Measurements from ENCODE around the gene UROC1. TPM values are rescaled to one million over a fixed set of nuclear protein-coding genes. Genes with fewer than 3 reads are reported as not detected.

UROC1 gene
- total RNA-seq, 1 donor from 2014 or later, result not detected

- H3K27me3 Mint-ChIP-seq, result no peaks in the 10 kb centered on the region
- H3K27ac Mint-ChIP-seq, result no peak overlapping the region
- CTCF ChIA-PET, result no interaction called here
Observed at GRCh38 chr3:126446791-126447190, 70.8 kb downstream of the UROC1 start.

GRCh38 chr3:126446301-126446700, 71.3 kb downstream of the UROC1 start:
- CTCF ChIA-PET, result no interaction called here
- POLR2A ChIA-PET, result no interaction called here
- peaks cover 67% of the 10 kb centered on the region for H3K36me3 Mint-ChIP-seq (ENCODE audit: low read depth)
- intact Hi-C loops (cut with micrococcal nuclease), result no loop called here
- H3K27me3 Mint-ChIP-seq, result no peaks in the 10 kb centered on the region
- no peak overlapping the region for H3K27ac Mint-ChIP-seq
- H3K4me3 Mint-ChIP-seq, result no peak overlapping the region
- TF ChIP-seq CTCF (IDR thresholded peaks at IDR 0.05), result no peak
- H3K9me3 Mint-ChIP-seq, result no peaks in the 10 kb centered on the region
- no peak for ATAC-seq (ENCODE audit: low read depth)
- DNase-seq, result no peak
- H3K4me1 Mint-ChIP-seq, result no peaks in the 10 kb centered on the region

More at GRCh38 chr3:126446791-126447190, 70.8 kb downstream of the UROC1 start:
- ATAC-seq (ENCODE audit: low read depth), result no peak
- no peak for TF ChIP-seq CTCF (IDR thresholded peaks at IDR 0.05)
- Mint-ChIP-seq H3K4me1 (no peaks in the 10 kb centered on the region), H3K36me3 (ENCODE audit: low read depth) (peaks cover 69% of the 10 kb centered on the region), H3K4me3 (no peak overlapping the region), H3K9me3 (no peaks in the 10 kb centered on the region)
- DNase-seq, result no peak
- POLR2A ChIA-PET, result no interaction called here
- intact Hi-C loops (cut with micrococcal nuclease), result no loop called here

GRCh38 chr3:126445506-126445905, 72.1 kb downstream of the UROC1 start:
- ATAC-seq (ENCODE audit: low read depth) (no peak), DNase-seq (no peak)
- intact Hi-C loops (cut with micrococcal nuclease), result no loop called here
- Mint-ChIP-seq H3K27me3 (no peaks in the 10 kb centered on the region), H3K4me1 (no peaks in the 10 kb centered on the region), H3K9me3 (no peaks in the 10 kb centered on the region), H3K4me3 (no peak overlapping the region), H3K27ac (no peak overlapping the region), H3K36me3 (ENCODE audit: low read depth) (peaks cover 65% of the 10 kb centered on the region)
- CTCF ChIA-PET, result no interaction called here
- POLR2A ChIA-PET, result no interaction called here
- no peak for TF ChIP-seq CTCF (IDR thresholded peaks at IDR 0.05)

- ChIA-PET POLR2A (no interaction called here), CTCF (no interaction called here)
- Mint-ChIP-seq H3K4me1 (no peaks in the 10 kb centered on the region), H3K27me3 (no peaks in the 10 kb centered on the region), H3K9me3 (no peaks in the 10 kb centered on the region), H3K4me3 (no peak overlapping the region), H3K36me3 (ENCODE audit: low read depth) (peaks cover 65% of the 10 kb centered on the region), H3K27ac (no peak overlapping the region)
- intact Hi-C loops (cut with micrococcal nuclease), result no loop called here
- TF ChIP-seq CTCF (IDR thresholded peaks at IDR 0.05), result no peak
- ATAC-seq (ENCODE audit: low read depth), result no peak
- no peak for DNase-seq
Observed at GRCh38 chr3:126442856-126443242, 74.7 kb downstream of the UROC1 start.

- POLR2A ChIA-PET, result no interaction called here
- ATAC-seq (ENCODE audit: low read depth), result no peak
- H3K4me3 Mint-ChIP-seq, result no peak overlapping the region
- TF ChIP-seq CTCF (IDR thresholded peaks at IDR 0.05), result no peak
- peaks cover 66% of the 10 kb centered on the region for H3K36me3 Mint-ChIP-seq (ENCODE audit: low read depth)
- intact Hi-C loops (cut with micrococcal nuclease), result no loop called here
- CTCF ChIA-PET, result no interaction called here
- H3K27ac Mint-ChIP-seq, result no peak overlapping the region
- no peaks in the 10 kb centered on the region for H3K4me1 Mint-ChIP-seq
- DNase-seq, result no peak
- no peaks in the 10 kb centered on the region for H3K9me3 Mint-ChIP-seq
- no peaks in the 10 kb centered on the region for H3K27me3 Mint-ChIP-seq
Observed at GRCh38 chr3:126442094-126442855, 75.3 kb downstream of the UROC1 start.
